CD4-positive, alpha-beta T cell treated with Interleukin-17A for 4 hours (primary cell): ENCODE data around the gene PLXNB2.
"Not testable (repeated sequence)": the region's sequence is repeated elsewhere in the genome, so short reads cannot be mapped to it uniquely, and the experiment has no call there.

Experiments
- DNase-seq: peaks from one replicate; pipeline ENCODE4 v3.0.0-alpha.2; 2020; ENCODE audit warnings: mixed read lengths

The PLXNB2 gene

GRCh38 chr22:50306753-50307749 lies at the start of gene PLXNB2:
PLXNB2 (minus strand) TSS chr22:50307646; CDS start chr22:50290584, 17,062 bp downstream.
- peak; percentile 40 for DNase-seq

- no peak for DNase-seq
Measured at GRCh38 chr22:50357222-50357621, 49.8 kb upstream of the PLXNB2 start.

- DNase-seq = no peak
Measured at GRCh38 chr22:50356186-50356585, 48.7 kb upstream of the PLXNB2 start.

- no peak for DNase-seq
Measured at GRCh38 chr22:50348058-50348457, 40.6 kb upstream of the PLXNB2 start.

GRCh38 chr22:50347157-50347556 lies 39.7 kb upstream of the PLXNB2 start:
- no peak for DNase-seq

- DNase-seq = no peak
Measured at GRCh38 chr22:50346470-50346869, 39.0 kb upstream of the PLXNB2 start.

- DNase-seq = no peak
Measured at GRCh38 chr22:50343541-50343935, 36.1 kb upstream of the PLXNB2 start.

- DNase-seq = peak; percentile 90
Measured at GRCh38 chr22:50342651-50343540, 35.5 kb upstream of the PLXNB2 start, which contains the start of gene PPP6R2. PPP6R2 (plus strand) TSS chr22:50343327; CDS start chr22:50393909, 50,582 bp downstream.

GRCh38 chr22:50341977-50342650 lies 34.7 kb upstream of the PLXNB2 start:
- DNase-seq = peak; percentile 93

GRCh38 chr22:50339945-50340879 lies 32.8 kb upstream of the PLXNB2 start:
- DNase-seq = no peak

- DNase-seq = no peak
Measured at GRCh38 chr22:50338860-50339462, 31.5 kb upstream of the PLXNB2 start.

GRCh38 chr22:50338042-50338573 lies 30.7 kb upstream of the PLXNB2 start:
- DNase-seq = no peak

- DNase-seq = no peak
Measured at GRCh38 chr22:50337262-50338041, 30.0 kb upstream of the PLXNB2 start.

- not testable (repeated sequence) for DNase-seq
Measured at GRCh38 chr22:50334433-50334832, 27.0 kb upstream of the PLXNB2 start.

GRCh38 chr22:50329236-50329635 lies 21.8 kb upstream of the PLXNB2 start:
- DNase-seq = no peak

GRCh38 chr22:50327711-50328019 lies 20.2 kb upstream of the PLXNB2 start:
- no peak for DNase-seq

- peak; percentile 82 for DNase-seq
Measured at GRCh38 chr22:50326956-50327710, 19.7 kb upstream of the PLXNB2 start, which contains the start of gene DENND6B. DENND6B (minus strand) TSS chr22:50327012; CDS start chr22:50326988, 24 bp downstream.

GRCh38 chr22:50326225-50326955 lies 18.9 kb upstream of the PLXNB2 start:
- no peak for DNase-seq
